Measurements from ENCODE around the gene UBE2M. TPM values are rescaled to one million over a fixed set of nuclear protein-coding genes. Genes with fewer than 3 reads are reported as not detected.

UBE2M gene
- polyA plus RNA-seq, 1 experiment = 82.5 TPM

DNA sequence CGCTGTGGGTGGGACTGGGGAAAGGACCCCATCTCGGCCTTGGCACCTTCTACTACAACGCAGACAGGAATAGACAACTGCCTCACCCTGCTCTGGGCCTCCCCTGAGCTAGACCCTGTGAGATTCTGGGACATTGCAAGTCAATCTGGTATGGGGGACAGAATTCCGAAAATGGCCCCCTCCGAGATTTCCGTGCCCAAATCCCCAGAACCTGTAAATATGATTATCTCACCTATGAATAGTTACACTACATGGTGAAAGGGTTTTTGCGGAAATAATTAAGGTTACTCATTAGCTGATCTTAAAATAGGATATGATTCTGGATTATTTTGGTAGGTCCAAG, 38.2 kb downstream of the UBE2M start:
- ChIA-PET POLR2A (interaction anchor here (0.8 to 3.9 kb wide), 18 partner anchors 13 to 242 kb away, joined by 3 to 54 read pairs (median 4); partner anchors contain the start of genes CHMP2A, TRIM28, UBE2M and ZNF324B), CTCF (interaction anchor here (0.9 to 4.1 kb wide), 14 partner anchors 9 to 118 kb away, joined by 3 to 22 read pairs (median 4); partner anchors contain the start of genes CHMP2A, TRIM28 and UBE2M)
- no peak for DNase-seq (ENCODE audit: low read depth, low spot score)
- peak overlapping the region; percentile 89 for H3K4me3 ChIP-seq (ENCODE audit: low read depth, low read length)
- TF ChIP-seq CTCF (IDR thresholded peaks at IDR 0.05; ENCODE audit: low read depth, low read length) = no peak
- peak overlapping the region; percentile 93 for H3K27ac ChIP-seq (ENCODE audit: low read depth, low read length)
- no peaks in the 10 kb centered on the region; the same call in 1 of the 2 replicates for H3K9me3 ChIP-seq (ENCODE audit: control insufficient read depth, insufficient read depth, low read length)
- H3K27me3 ChIP-seq (ENCODE audit: control insufficient read depth, insufficient read depth, low read length) = no peaks in the 10 kb centered on the region

DNA sequence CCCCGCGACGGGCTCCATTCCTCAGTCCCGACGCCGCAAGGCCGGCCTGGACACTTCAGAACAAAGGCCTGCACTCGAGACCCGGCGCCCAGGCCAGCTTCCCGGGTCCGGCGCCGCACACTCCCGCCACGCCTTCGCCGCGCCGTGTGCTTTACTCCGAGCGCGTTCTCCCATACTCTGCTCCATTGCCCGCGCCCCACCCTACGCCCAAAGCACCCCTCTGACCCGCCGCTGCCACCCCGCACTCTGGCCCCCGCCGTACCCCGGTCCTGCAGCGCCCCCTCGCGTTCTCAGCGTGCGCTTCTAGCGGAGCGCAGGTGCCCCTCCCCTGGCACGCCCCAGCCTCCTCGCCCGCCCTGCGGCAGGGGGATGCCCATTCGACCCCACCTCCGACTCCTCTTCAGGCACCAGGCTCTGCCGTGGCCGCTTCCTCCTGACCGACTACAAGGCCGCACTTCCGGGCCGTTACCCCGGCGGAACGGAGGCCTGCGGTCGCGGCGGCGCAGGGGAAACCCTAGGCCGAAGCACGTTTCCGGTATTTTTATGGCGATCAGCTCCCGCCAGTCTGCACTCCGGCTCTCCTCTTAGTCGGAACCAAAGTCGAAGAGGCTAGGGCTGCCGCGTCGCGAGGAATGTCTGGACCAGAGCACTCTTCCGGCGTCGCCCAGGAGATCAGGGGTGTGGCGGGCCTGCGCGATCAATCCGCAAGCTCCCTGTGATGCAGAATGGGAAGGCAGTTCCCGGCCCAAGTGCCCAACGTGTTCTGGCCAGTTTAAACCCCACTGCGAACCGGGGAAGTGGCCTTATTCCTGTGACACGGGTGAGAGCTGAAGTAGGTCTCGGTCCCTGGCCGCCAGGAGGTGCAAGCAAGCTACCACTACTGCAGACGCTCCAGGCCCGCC, 38.8 kb downstream of the UBE2M start, which contains the start of gene ZBTB45:
Gene ZBTB45, minus strand, starts transcription at position 456 of the 902 bp plus-strand sequence. CDS start 2,137 bp downstream, outside the sequence.
- POLR2A ChIA-PET = interaction anchor here (0.8 to 3.9 kb wide), 20 partner anchors 14 to 241 kb away, joined by 3 to 54 read pairs (median 4); partner anchors contain the start of genes CHMP2A, TRIM28, UBE2M and ZNF324B
- DNase-seq (ENCODE audit: low read depth, low spot score) = peak; percentile 92
- Histone ChIP-seq H3K27me3 (ENCODE audit: control insufficient read depth, insufficient read depth, low read length) (no peaks in the 10 kb centered on the region), H3K27ac (ENCODE audit: low read depth, low read length) (peak within 1 kb of the TSS; percentile 93), H3K4me3 (ENCODE audit: low read depth, low read length) (peak within 1 kb of the TSS; percentile 89), H3K9me3 (ENCODE audit: control insufficient read depth, insufficient read depth, low read length) (no peaks in the 10 kb centered on the region; the same call in 1 of the 2 replicates)
- CTCF ChIA-PET = interaction anchor here (0.7 to 4.1 kb wide), 21 partner anchors 9 to 155 kb away, joined by 3 to 22 read pairs (median 5); partner anchors contain the start of genes CHMP2A, TRIM28 and UBE2M
- peak; percentile 69 for TF ChIP-seq CTCF (IDR thresholded peaks at IDR 0.05; ENCODE audit: low read depth, low read length)

DNA sequence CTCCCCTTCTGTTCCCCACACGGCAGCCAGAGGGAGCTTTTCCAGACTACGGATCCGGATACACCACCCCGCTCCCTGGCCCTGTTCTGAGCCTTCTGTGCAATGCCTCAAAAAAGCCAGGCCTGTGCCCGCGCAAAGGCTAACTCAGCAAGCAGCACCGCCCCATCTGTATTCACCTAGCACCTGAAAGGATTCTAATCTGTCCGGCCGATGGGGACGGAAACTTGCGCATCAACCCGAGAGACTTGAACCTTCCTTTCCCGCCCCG, 39.4 kb downstream of the UBE2M start:
- H3K4me3 ChIP-seq (ENCODE audit: low read depth, low read length) = peak overlapping the region; percentile 89
- no peaks in the 10 kb centered on the region; the same call in 1 of the 2 replicates for H3K9me3 ChIP-seq (ENCODE audit: control insufficient read depth, insufficient read depth, low read length)
- no peak for DNase-seq (ENCODE audit: low read depth, low spot score)
- TF ChIP-seq CTCF (IDR thresholded peaks at IDR 0.05; ENCODE audit: low read depth, low read length) = peak; percentile 85
- no peaks in the 10 kb centered on the region for H3K27me3 ChIP-seq (ENCODE audit: control insufficient read depth, insufficient read depth, low read length)
- peak overlapping the region; percentile 93 for H3K27ac ChIP-seq (ENCODE audit: low read depth, low read length)
- ChIA-PET POLR2A (interaction anchor here (0.7 to 3.9 kb wide), 10 partner anchors 19 to 214 kb away, joined by 3 to 54 read pairs (median 7); partner anchors contain the start of genes CHMP2A, ERVK3-1, TRIM28 and UBE2M), CTCF (interaction anchor here (0.7 to 4.1 kb wide), 16 partner anchors 10 to 155 kb away, joined by 3 to 22 read pairs (median 6); partner anchors contain the start of genes CHMP2A, TRIM28 and UBE2M)

- peak overlapping the region; percentile 89 for H3K4me3 ChIP-seq (ENCODE audit: low read depth, low read length)
- no peaks in the 10 kb centered on the region for H3K27me3 ChIP-seq (ENCODE audit: control insufficient read depth, insufficient read depth, low read length)
- peak overlapping the region; percentile 93 for H3K27ac ChIP-seq (ENCODE audit: low read depth, low read length)
- no peaks in the 10 kb centered on the region; the same call in 1 of the 2 replicates for H3K9me3 ChIP-seq (ENCODE audit: control insufficient read depth, insufficient read depth, low read length)
- ChIA-PET CTCF (interaction anchor here (0.5 to 4.1 kb wide), 17 partner anchors 9 to 154 kb away, joined by 3 to 22 read pairs (median 5); partner anchors contain the start of genes CHMP2A, TRIM28 and UBE2M), POLR2A (interaction anchor here (0.7 to 3.9 kb wide), 8 partner anchors 19 to 214 kb away, joined by 3 to 54 read pairs (median 8); partner anchors contain the start of genes CHMP2A, ERVK3-1, TRIM28 and UBE2M)
- no peak for DNase-seq (ENCODE audit: low read depth, low spot score)
- no peak for TF ChIP-seq CTCF (IDR thresholded peaks at IDR 0.05; ENCODE audit: low read depth, low read length)
Observed at GRCh38 chr19:58518256-58519086, 39.9 kb downstream of the UBE2M start.
